ENCODE data around the gene CFAP68. TPM values are rescaled to one million over a fixed set of nuclear protein-coding genes. Genes with fewer than 3 reads are reported as not detected.
"Not testable (repeated sequence)": the region's sequence is repeated elsewhere in the genome, so short reads cannot be mapped to it uniquely, and the experiment has no call there.

Gene CFAP68
- total RNA-seq, 1 donor from 2014 or later: 18.8 TPM

GRCh38 chr11:111912535-111912934, 33.2 kb downstream of the CFAP68 start, which contains the start of gene HSPB2:
Gene HSPB2, plus strand, starts transcription at chr11:111912734. Its CDS starts 96 bp downstream, at chr11:111912830.
- intact Hi-C loops (cut with DNase I): no loop called here
- peak; percentile 18 for ATAC-seq
- peak; percentile 73 for DNase-seq (ENCODE audit: low spot score)

GRCh38 chr11:111913031-111913861, 33.9 kb downstream of the CFAP68 start:
- intact Hi-C loops (cut with DNase I): no loop called here
- peak; percentile 64 for ATAC-seq
- peak; percentile 67 for DNase-seq (ENCODE audit: low spot score)

GRCh38 chr11:111913997-111914396, 34.7 kb downstream of the CFAP68 start:
- peak; percentile 79 for ATAC-seq
- intact Hi-C loops (cut with DNase I): no loop called here
- DNase-seq (ENCODE audit: low spot score): peak; percentile 86

GRCh38 chr11:111916768-111917167, 37.4 kb downstream of the CFAP68 start:
- intact Hi-C loops (cut with DNase I): no loop called here
- ATAC-seq (no peak), DNase-seq (ENCODE audit: low spot score) (no peak)

- no peak for ATAC-seq
- intact Hi-C loops (cut with DNase I): no loop called here
- no peak for DNase-seq (ENCODE audit: low spot score)
These were observed 38.0 kb downstream of the CFAP68 start for GRCh38 chr11:111917312-111917711.

- ATAC-seq: no peak
- DNase-seq (ENCODE audit: low spot score): no peak
- intact Hi-C loops (cut with DNase I): no loop called here
These were observed 38.4 kb downstream of the CFAP68 start for GRCh38 chr11:111917788-111918187.

- no peak for ATAC-seq
- DNase-seq (ENCODE audit: low spot score): no peak
- intact Hi-C loops (cut with DNase I): no loop called here
These were observed 39.3 kb downstream of the CFAP68 start, which contains the start of gene C11orf52 for GRCh38 chr11:111918390-111919256. Gene C11orf52, plus strand, starts transcription at chr11:111918913. Its CDS starts 60 bp downstream, at chr11:111918973.

- intact Hi-C loops (cut with DNase I): no loop called here
- ATAC-seq: no peak
- no peak for DNase-seq (ENCODE audit: low spot score)
These were observed 41.6 kb downstream of the CFAP68 start for GRCh38 chr11:111920908-111921307.

GRCh38 chr11:111921541-111922230, 42.3 kb downstream of the CFAP68 start:
- DNase-seq (ENCODE audit: low spot score): no peak
- ATAC-seq: no peak
- intact Hi-C loops (cut with DNase I): no loop called here

- intact Hi-C loops (cut with DNase I): no loop called here
- no peak for DNase-seq (ENCODE audit: low spot score)
- ATAC-seq: peak; percentile 47
These were observed 43.5 kb downstream of the CFAP68 start for GRCh38 chr11:111922803-111923202.

- ATAC-seq: peak; percentile 15
- no peak for DNase-seq (ENCODE audit: low spot score)
- intact Hi-C loops (cut with DNase I): no loop called here
These were observed 44.0 kb downstream of the CFAP68 start for GRCh38 chr11:111923351-111923788.

GRCh38 chr11:111923951-111924350, 44.6 kb downstream of the CFAP68 start:
- intact Hi-C loops (cut with DNase I): no loop called here
- no peak for DNase-seq (ENCODE audit: low spot score)
- ATAC-seq: no peak

GRCh38 chr11:111925953-111926352, 46.6 kb downstream of the CFAP68 start:
- intact Hi-C loops (cut with DNase I): no loop called here
- ATAC-seq (no peak), DNase-seq (ENCODE audit: low spot score) (no peak)

GRCh38 chr11:111926505-111927391, 47.4 kb downstream of the CFAP68 start:
- intact Hi-C loops (cut with DNase I): no loop called here
- peak; percentile 97 for DNase-seq (ENCODE audit: low spot score)
- ATAC-seq: peak; percentile 96

GRCh38 chr11:111930472-111930871, 51.1 kb downstream of the CFAP68 start:
- DNase-seq (ENCODE audit: low spot score) (no peak), ATAC-seq (no peak)
- intact Hi-C loops (cut with DNase I): no loop called here

- DNase-seq (ENCODE audit: low spot score): no peak
- ATAC-seq: no peak
- intact Hi-C loops (cut with DNase I): no loop called here
These were observed 53.2 kb downstream of the CFAP68 start for GRCh38 chr11:111932611-111932950.

GRCh38 chr11:111933176-111933575, 53.8 kb downstream of the CFAP68 start:
- intact Hi-C loops (cut with DNase I); ATAC-seq; DNase-seq (ENCODE audit: low spot score): not testable (repeated sequence)

GRCh38 chr11:111933872-111934271, 54.5 kb downstream of the CFAP68 start:
- ATAC-seq (no peak), DNase-seq (ENCODE audit: low spot score) (no peak)
- intact Hi-C loops (cut with DNase I): no loop called here
